DMS79 treated with DMSO at 0.1 percent for 48 hours (cell line): Measurements from ENCODE around the gene MID1.

ENCODE experiments used
- DNase-seq: peaks from one replicate; lab custom pipeline; 2025; lab: John Stamatoyannopoulos, UW

Gene MID1

DNA sequence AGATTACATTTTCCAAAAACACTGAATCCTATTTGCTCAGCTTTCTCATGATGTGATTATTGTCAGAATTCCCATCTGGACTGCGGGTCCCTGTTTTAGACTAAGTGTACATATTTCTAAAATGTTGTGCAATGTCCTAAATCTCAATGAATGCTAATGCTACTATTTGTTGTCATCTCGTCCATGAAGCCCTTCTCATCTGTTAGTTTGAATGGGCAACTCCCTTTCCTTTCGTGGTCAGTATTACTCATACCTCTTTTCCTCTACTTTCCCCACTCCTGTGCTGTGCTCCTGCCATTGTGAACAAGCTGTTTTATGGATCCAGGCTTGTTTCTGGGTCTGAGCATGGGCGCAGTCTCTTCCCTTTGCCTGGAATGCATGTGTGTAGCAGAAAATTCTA, 91.0 kb downstream of the MID1 start:
- DNase-seq, result no peak

DNA sequence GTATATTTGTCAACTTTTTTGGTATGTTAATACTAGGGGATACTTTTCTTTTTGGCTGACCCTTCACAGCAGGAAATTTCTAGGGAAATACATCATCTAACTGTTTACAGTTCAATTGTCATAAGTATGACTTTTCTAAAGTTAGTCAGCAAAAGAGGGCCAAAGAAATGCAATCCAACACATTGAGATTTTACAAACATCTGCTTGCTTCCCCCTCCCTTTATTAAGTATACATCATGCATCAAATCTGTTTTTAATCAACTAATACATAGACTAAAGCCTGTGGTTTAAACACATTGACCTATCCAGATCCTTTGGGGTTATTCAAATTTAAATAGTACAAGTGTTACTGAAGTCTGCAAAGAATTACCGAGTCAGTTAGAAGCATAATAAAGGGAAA, 93.9 kb downstream of the MID1 start:
- DNase-seq, result no peak

DNA sequence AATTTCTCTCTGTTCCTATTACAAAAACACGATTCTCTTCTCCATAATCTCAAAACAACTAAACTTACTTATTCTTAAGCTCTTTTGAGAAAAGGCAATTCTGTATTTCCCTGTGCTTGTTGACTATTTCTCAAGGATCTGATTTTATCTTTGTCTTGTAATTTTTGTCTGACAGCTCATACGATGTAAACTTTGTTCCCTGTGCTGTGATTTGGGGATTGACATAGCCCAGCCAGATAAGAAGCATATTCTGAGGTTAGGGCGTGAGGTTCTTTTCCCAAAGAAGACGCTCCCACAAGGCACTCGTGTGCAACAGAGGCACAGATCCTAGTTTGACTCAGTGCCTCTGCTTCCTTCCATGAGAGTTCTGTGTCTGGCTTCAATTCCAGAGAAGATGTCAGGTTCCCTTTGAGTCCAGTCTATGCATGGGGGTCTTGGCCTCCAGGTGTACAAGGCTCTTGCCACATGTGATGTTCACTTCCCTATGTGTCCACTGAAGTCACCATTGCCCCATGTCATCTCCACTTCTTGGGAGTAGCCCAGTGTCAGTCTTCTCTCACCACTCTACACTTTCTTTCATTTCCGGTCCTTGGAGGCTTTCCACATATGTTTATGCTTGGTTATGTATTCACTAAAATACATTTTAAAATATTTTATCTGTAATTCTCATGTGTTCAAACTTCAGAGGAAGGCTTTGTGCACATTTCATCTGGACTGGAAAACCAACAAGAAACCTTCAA, 94.8 kb downstream of the MID1 start:
- no peak for DNase-seq

DNA sequence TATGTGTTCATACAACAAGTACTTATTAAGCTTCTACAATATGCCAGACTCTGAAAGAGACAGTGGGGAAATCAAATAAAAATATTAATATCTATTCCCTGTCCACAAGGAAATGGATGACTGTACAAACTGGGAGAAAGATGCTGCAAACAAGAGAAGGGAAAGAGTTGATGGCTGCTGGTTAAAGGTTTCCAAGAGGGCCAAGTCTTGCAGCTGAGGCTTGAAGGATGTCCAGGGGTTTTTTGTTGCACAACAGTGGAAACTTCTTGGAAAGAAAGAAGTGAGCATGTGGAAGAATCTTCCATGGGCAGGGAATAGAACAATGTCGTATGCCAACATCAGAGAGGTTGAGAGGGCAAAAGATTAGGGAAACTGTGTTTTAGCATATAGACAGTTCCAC, 95.8 kb downstream of the MID1 start:
- no peak for DNase-seq

DNA sequence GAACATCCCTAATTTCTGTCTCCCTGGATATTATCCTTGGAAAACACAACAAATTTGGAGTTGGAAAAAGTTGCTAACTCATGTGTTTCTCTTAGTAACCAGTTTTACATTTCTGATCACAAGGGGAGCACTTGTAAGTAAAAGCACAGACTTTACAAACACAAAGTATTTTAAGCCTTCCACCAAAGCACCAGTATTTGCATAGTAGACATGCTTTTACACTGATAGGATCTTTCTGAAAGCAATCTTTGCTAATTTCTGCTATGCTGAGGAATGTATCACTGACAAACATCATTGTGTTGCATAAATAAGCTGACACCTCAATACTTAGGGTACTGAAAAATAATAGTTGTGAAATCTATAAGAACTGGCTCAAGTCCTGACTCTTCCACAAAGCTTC, 100.6 kb downstream of the MID1 start:
- DNase-seq, result no peak

DNA sequence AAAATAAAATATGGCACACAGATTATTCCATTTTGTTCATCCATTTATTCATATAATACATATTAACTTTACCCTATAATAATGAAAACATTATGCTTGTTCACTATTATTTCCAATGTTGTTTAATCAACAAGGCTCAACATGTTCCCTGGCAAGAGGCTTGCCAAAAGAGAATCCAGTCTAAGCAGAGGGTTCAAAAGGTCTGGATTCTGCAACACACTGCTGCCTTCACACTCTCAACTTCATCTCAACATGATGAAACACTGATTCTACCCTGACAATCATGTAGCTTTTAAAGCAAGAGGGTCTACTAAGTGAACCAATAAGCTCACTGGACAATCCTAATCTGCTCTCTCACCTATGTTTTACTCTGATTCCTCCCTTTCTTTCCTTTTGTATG, 101.1 kb downstream of the MID1 start:
- DNase-seq, result no peak

DNA sequence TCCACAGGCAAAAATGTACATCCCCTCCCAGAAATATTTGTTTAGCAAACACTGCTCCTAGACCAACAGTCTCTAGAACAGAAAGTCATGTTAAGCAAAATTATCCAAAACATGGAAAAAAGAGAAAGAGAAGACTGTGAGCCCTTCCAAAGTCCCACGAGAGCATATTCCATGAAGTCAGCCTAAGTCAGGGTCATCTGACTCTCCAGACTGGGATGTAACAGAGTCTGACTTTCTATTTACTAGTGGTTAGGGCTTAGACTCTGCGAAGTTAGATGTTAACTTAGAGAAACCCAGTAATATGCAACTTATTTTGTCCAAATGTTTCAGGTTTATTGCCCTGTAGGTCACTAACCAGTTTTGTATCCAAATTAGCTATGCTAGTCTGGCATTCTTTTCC, 102.3 kb downstream of the MID1 start:
- DNase-seq, result no peak

DNA sequence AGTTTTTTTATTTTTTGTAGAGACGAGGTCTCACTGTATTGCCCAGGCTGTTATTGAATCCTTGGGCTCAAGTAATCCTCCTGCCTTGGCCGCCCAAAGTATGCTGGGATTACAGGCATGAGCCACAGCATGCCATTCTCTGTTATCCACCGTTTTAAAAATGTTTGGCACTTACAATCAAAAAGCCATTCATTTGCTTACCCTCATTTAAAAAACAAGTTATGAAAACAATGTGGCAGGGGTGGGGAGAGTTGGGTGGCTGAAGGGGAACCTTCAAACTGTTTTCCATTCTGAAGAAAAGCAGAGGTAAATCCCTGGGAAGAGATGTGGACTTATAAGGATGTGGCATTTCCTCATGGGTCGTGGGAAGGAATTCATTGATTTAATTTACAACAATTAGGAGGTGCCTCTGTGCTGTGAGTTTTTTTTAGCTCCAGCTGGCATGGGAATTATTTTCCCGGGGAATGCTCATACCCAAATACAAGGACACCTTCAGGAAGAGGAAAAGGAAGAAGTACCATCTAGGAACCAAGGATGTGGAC, 103.5 kb downstream of the MID1 start:
- no peak for DNase-seq

DNA sequence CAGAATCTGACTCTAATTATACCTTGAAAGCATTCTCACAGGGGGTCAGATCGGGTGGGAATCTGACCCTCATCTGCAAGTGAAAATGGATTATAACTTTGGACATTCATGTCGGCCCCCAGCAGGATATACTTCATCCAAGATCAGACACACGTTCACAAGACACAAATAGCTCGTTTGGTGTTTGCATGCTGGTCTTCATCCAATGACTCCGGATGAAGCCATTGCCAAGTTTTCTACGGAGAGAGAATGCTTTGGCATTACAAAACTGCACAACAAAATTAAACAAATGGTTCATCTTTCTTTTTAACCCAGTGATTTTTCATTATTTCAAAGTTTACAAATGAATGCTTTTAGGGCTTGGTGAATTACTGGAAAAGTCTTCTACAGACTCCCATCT, 105.5 kb downstream of the MID1 start:
- no peak for DNase-seq

DNA sequence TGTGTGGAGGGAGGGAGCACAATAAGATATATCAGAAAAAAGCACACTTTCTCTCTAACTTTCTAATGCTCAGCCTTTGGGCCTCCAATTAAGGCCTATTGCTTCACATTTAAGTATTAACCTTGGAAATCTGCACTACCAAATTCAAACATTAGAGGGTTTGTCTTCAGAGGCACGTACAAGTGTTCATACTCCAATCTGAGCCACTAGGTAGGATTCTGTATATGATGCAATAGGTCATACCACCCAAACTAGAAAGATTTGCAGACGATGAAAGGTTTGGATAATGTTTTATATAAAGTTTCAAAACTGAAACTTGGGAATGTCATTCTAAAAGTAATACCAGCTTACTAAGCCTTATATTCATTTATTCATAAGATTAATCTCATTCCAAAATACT, 106.4 kb downstream of the MID1 start:
- no peak for DNase-seq

DNA sequence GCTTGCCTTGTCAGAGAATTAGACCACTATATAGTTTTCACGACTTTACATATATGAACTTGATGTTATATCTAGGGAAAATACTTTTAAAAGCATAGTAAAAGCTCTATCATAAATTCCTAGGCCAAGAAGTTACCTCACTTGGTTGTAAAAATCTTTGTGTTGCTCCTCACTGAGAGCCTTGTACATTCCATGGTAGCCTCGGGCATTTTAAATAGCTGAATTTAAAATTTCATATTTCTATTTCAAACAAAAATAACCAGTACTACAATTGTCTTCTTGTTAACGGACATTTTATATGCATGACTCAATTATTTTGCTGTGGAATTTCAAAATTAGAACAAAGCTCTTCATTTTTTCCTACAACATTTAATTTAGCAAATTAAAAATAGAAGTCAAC, 107.6 kb downstream of the MID1 start:
- DNase-seq, result no peak

DNA sequence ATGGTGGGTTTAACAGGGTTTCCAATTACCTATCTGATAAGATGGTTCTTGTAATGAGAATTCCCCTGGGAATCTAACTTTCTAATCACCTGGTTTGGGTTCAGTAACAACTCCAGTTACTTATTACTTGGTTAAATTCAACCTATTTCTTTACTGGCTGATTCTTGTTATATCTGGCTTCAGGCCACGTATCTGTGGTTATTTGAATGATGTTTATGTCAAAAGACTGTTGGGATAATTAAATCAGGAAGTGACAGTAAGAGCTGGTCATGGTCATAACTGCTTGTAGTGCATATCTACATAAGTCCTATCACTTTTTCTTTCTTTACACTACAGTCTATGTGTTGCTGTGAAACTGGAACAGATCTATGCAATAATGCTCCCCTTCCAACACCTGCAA, 108.1 kb downstream of the MID1 start:
- DNase-seq, result peak; percentile 1

DNA sequence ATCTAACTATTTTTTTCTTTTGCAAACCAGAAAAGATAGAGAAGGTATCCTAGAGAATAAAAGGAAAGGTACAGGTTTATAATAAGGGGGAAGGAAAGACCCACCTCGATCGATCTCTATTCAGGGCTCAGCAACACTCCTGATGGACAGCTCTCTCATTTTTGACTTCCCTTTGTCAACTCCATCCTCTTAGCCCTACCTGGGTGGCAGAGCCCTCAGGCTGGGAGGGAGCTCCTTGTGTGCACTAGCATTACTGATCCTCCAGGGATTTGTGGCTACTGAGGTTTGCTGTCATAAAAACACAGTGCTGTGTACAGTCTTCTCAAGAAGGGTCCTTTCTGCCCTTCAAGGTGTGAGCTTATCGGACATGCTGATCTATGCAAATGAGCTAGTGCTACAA, 111.0 kb downstream of the MID1 start:
- no peak for DNase-seq

DNA sequence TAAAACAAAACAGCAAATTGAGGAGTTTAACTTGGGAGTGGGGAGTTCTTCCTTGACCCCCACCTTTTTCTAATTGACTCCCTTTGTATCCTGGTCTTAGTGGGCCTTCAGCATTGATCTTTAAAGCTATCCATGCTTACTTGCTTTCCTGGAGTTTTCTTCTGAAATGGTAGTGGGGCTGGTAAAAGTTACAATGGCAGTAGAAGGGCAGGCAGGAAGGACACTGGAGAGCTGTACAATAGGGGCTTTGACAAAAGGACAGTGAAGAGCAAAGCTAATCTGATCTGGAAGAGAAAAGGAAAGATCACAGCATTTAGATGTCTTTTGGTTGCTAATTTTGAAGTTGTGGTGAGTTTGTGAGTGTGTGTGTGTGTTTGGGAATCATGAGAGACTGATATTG, 111.5 kb downstream of the MID1 start:
- DNase-seq, result no peak

DNA sequence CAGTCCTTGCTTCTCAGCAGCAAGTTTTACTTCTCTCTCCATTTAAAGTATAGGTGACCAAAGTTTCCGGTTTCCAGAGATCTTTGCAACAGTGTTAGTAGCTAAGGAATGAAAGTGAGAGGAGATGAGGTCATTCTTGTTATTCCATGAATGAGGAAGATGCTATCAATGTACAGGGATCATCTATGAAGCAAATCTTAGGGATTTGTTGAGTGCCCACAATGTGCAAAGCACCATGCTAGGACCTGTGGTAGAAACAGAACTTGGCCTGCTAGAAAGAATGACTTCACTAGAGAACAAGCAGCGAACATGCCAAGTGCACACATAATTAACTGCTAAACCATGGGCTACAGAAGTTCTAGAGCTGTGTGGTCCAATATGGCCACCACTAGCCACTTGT, 112.5 kb downstream of the MID1 start:
- no peak for DNase-seq

DNA sequence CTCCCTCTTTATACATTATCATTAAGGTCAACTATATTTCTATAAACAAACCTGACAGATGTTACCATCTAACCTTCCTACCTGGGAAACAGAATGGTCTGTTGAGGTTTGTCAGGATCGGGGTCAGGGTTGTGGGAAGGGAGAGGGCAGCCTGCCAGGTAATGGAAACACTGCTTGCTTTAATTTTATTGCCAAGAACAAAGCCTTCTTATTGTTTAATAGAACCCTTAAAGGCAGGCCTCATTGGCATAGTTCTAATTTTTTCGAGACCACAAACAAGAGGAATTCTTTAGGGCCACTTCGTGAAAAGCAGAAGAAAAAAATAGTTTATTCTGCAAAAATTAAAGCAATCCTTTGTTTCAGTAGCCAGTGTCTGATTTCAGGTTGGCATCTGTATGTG, 113.2 kb downstream of the MID1 start:
- DNase-seq, result peak; percentile 5

DNA sequence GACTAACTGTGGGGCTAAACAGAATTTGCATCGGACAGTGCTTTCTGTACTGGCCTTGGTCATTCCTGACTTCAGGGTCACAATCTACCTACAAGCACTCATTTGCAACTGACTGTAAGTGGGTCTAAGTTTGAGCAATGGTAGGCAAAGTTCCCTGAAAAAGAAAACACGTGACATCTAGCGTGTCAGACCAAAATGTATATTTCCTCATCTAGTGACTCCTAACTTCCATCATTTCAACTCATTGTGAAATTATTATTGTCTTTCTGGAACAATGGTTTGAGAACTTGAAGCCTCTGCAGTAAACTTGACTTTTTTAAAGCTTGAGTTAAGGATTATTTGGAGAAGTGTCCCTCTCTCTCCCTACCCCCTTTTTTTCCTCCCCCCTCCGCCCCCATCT, 113.6 kb downstream of the MID1 start:
- DNase-seq, result no peak

DNA sequence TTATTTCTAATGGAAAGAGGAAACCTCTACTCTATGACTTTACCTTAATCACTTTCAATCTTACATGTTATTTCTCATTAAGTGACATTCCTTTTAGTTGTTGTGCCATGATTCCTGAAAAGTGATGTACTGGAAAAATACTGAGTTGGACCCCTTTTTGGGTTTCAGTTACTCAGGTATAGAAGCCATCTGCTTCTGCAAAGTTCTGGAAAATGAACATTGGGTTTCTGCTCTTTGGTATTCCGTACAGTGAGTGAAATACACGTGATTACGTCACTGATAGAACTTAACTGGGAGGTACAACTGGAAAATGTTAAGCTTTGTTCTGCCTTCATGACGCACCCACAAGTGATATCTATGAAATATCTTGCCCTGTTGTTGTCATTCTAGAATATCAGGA, 114.7 kb downstream of the MID1 start:
- no peak for DNase-seq

DNA sequence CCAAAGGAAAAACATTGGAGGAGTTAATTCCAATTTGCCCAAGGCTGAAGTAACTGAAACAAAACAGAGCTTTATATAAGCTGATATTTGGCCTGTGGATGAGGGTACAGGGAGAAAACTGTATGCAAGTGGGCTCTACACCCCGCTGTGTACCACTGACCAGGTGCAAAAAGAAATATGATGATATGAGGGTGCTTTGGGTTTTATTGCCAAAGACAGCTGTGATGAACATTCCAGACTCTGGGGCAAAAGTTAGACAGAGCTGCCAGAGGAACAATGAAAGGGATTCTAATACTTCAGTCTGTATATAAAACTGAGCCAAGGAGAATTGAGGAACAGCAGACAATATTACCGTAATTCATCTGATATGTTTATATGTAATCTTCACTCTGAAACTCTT, 117.4 kb downstream of the MID1 start:
- no peak for DNase-seq

DNA sequence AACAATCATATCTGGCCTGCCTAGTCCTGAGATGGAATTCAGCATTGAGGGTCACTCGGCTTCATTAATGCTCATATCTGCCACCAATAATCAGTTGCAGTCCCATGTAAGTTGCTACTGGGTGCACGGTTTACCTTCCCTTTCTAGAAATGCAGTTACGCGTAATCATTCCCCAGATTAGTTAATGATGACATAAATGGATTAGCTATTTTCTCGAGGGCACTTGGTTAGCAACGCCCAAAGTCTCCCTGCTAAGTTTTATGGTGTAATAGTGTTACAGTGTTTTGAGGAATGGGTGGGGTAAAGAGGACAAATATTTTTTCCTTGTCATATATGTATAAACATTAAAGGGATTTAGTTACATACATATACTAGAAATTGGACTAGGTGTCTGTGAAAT, 118.8 kb downstream of the MID1 start:
- no peak for DNase-seq

DNA sequence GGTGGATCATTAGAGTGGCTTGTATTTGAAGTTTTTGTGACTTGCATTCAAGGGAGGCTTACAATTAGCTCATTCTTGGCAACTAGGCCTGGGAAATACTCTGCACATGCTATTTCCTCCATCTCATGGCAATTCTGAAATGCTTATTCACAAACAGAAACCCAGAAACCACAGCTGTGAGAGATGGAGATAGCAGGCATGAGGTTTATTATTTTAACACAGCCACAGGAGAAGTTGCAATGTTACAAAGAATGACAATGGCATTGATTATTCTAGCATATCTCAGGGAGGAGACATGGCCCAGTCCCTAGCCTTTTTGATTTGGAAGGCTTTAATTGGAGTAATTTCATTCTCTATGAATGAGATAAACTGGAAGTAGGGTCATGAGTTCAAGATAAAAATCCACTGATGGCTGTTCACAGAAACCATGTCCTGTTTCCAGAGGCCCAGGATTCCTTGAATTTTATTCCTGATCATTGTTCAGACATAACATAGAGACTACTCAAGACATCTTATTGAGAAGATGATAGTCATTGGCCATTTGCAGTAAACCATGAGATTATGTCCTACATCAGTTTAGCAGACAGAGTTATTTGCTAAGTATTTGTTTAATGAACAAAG, 123.9 kb downstream of the MID1 start:
- no peak for DNase-seq

DNA sequence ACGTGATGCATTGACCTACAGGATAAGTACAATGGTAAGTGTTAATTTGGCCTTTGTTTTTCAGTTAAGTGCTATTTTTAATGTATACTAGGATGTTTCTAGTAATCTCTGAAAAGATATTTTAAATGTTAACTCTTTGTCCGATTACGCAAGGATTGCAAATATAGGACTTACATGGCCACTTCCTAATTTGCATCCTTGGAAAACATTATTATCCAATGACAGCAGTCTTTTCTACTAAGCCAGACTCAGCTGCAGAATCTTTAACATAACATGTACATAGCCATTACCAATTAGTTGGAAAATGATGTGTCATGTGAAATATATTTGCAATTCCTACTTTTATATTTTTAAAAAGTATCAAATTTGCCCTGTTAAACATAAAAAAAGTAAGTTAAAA, 124.7 kb downstream of the MID1 start:
- DNase-seq, result no peak

DNA sequence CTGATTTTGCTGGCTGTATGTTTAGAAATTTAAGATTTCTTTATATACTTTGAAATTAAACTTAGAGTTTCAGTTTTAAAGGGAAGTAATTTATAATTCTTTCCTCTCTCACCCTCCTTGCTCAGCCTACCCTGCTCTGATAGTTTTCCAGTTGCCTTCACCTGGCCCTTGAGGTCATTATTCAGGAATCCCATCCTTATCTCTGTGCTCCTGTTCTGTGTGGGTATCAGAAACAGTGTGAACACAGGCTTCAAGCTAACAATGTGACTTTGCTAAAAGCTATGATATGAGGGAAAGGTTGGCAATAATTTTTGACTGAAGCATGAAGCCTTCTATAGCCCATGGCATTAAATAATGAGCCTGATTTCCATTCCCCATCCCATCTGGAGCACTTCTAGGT, 128.1 kb downstream of the MID1 start:
- no peak for DNase-seq

DNA sequence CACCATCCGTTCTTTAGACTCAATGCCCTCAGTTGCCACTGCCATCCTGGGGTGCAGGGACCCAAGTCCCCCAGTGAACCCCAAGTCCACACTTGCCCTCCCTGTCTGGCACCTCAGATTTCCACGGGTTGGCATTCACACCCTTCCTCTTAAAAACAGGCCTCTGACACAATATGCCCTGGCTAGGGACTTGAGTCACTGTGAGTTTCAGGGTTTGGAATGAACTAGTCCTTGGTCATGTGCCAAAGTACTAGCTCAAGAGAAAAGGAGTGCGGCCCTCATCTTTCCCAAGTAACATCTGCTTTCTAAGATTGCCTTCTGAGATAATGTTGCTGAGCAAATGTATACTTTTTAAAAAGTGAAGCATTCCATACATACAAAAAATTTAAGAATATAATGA, 134.0 kb downstream of the MID1 start:
- DNase-seq, result no peak
